GM18858 (cell line): ENCODE results near the gene STAMBP.

Experiments
- ATAC-seq: cut with Tn5 transposase; IDR thresholded peaks from one replicate; pipeline ENCODE4 v1.9.1; 2021; ENCODE audit not compliant: unreplicated experiment

Gene STAMBP

DNA sequence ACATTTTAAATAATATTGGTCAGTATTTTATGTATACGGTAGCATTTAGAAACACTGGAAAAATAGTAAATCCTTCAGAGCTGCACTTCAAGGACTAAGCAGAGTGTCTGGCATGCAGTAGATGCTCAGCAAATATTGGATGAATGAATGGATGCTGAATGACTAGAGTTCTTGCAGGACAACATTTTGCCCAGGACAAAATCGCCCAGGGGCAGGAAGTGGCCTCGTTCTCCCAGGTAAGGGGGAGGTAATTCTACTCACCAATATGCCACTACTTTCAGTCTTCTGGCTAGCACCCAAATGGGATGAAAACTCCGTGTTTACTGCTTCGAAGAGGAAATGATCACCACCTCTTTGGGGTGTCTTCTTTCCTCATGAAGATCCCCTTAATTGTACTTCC, 93.9 kb downstream of the STAMBP start:
- ATAC-seq: no peak
